Measurements from ENCODE around the gene PROSER2. TPM values are rescaled to one million over a fixed set of nuclear protein-coding genes. Genes with fewer than 3 reads are reported as not detected.
A peak's percentile ranks its signal among the peaks of the same experiment; 100 is the strongest.

The PROSER2 gene
- total and polyA plus RNA-seq, 2 donors from 2014 or later: 8.1 to 48.2 TPM

- Histone ChIP-seq H3K9ac (ENCODE audit: low read length in 3 of 3) (no peak overlapping the region), H3K4me1 (ENCODE audit: control insufficient read depth in 2 of 3, insufficient read depth in 2 of 3, low read depth in 1 of 3, low read length in 3 of 3) (peaks cover 0 to 6% (median 2%) of the 10 kb centered on the region in 3 donors), H3K27ac (ENCODE audit: low read depth in 2 of 2, low read length in 2 of 2) (peak overlapping the region in 1 of 2 donors; percentile 13), H3K36me3 (ENCODE audit: control insufficient read depth in 2 of 3, insufficient read depth in 3 of 3, low read length in 3 of 3) (no peaks in the 10 kb centered on the region), H3K4me3 (ENCODE audit: low read length in 3 of 3) (no peak overlapping the region), H3K27me3 (ENCODE audit: control insufficient read depth, insufficient read depth, low read length) (no peaks in the 10 kb centered on the region), H3K9me3 (ENCODE audit: control insufficient read depth in 2 of 3, insufficient read depth in 1 of 3, low read length in 3 of 3) (no peaks in the 10 kb centered on the region)
- intact Hi-C loops (cut with DNase I): no loop called here
- DNase-seq (peak in 2 of 5 donors; percentile 49 to 62), FAIRE-seq (no peak)
- no peak for TF ChIP-seq CTCF (IDR thresholded peaks at IDR 0.05; ENCODE audit: borderline replicate concordance, extremely low read depth, insufficient read depth)
These were observed 8.4 kb downstream of the PROSER2 start for GRCh38 chr10:11831520-11831951.

GRCh38 chr10:11832042-11832441 lies 8.9 kb downstream of the PROSER2 start:
- no peak overlapping the region for H3K27ac ChIP-seq (ENCODE audit: low read depth in 2 of 2, low read length in 2 of 2)

GRCh38 chr10:11835061-11835460 lies 11.9 kb downstream of the PROSER2 start:
- Histone ChIP-seq H3K9me3 (ENCODE audit: control insufficient read depth in 2 of 3, insufficient read depth in 1 of 3, low read length in 3 of 3) (no peaks in the 10 kb centered on the region), H3K36me3 (ENCODE audit: control insufficient read depth in 2 of 3, insufficient read depth in 3 of 3, low read length in 3 of 3) (no peaks in the 10 kb centered on the region), H3K27ac (ENCODE audit: low read depth in 2 of 2, low read length in 2 of 2) (no peak overlapping the region), H3K27me3 (ENCODE audit: control insufficient read depth, insufficient read depth, low read length) (no peaks in the 10 kb centered on the region), H3K4me1 (ENCODE audit: control insufficient read depth in 2 of 3, insufficient read depth in 2 of 3, low read depth in 1 of 3, low read length in 3 of 3) (peaks cover 0 to 6% (median 2%) of the 10 kb centered on the region in 3 donors), H3K9ac (ENCODE audit: low read length in 3 of 3) (no peak overlapping the region), H3K4me3 (ENCODE audit: low read length in 3 of 3) (no peak overlapping the region)
- no peak for DNase-seq
- FAIRE-seq: no peak
- intact Hi-C loops (cut with DNase I): no loop called here
- TF ChIP-seq CTCF (IDR thresholded peaks at IDR 0.05; ENCODE audit: borderline replicate concordance, extremely low read depth, insufficient read depth): no peak

More at GRCh38 chr10:11832042-11832441, 8.9 kb downstream of the PROSER2 start:
- FAIRE-seq (no peak), DNase-seq (peak in 2 of 5 donors; percentile 26 to 42)
- no peak for TF ChIP-seq CTCF (IDR thresholded peaks at IDR 0.05; ENCODE audit: borderline replicate concordance, extremely low read depth, insufficient read depth)
- Histone ChIP-seq H3K9me3 (ENCODE audit: control insufficient read depth in 2 of 3, insufficient read depth in 1 of 3, low read length in 3 of 3) (no peaks in the 10 kb centered on the region), H3K36me3 (ENCODE audit: control insufficient read depth in 2 of 3, insufficient read depth in 3 of 3, low read length in 3 of 3) (no peaks in the 10 kb centered on the region), H3K4me1 (ENCODE audit: control insufficient read depth in 2 of 3, insufficient read depth in 2 of 3, low read depth in 1 of 3, low read length in 3 of 3) (peaks cover 0 to 6% (median 2%) of the 10 kb centered on the region in 3 donors), H3K9ac (ENCODE audit: low read length in 3 of 3) (no peak overlapping the region), H3K27me3 (ENCODE audit: control insufficient read depth, insufficient read depth, low read length) (no peaks in the 10 kb centered on the region), H3K4me3 (ENCODE audit: low read length in 3 of 3) (no peak overlapping the region)
- intact Hi-C loops (cut with DNase I): no loop called here

GRCh38 chr10:11835704-11836103 lies 12.5 kb downstream of the PROSER2 start:
- intact Hi-C loops (cut with DNase I): no loop called here
- peaks cover 0 to 5% (median 2%) of the 10 kb centered on the region in 3 donors for H3K4me1 ChIP-seq (ENCODE audit: control insufficient read depth in 2 of 3, insufficient read depth in 2 of 3, low read depth in 1 of 3, low read length in 3 of 3)
- H3K27ac ChIP-seq (ENCODE audit: low read depth in 2 of 2, low read length in 2 of 2): no peak overlapping the region
- no peak for TF ChIP-seq CTCF (IDR thresholded peaks at IDR 0.05; ENCODE audit: borderline replicate concordance, extremely low read depth, insufficient read depth)
- no peaks in the 10 kb centered on the region for H3K9me3 ChIP-seq (ENCODE audit: control insufficient read depth in 2 of 3, insufficient read depth in 1 of 3, low read length in 3 of 3)
- no peak overlapping the region for H3K9ac ChIP-seq (ENCODE audit: low read length in 3 of 3)
- FAIRE-seq (no peak), DNase-seq (no peak)
- no peaks in the 10 kb centered on the region for H3K36me3 ChIP-seq (ENCODE audit: control insufficient read depth in 2 of 3, insufficient read depth in 3 of 3, low read length in 3 of 3)
- no peaks in the 10 kb centered on the region for H3K27me3 ChIP-seq (ENCODE audit: control insufficient read depth, insufficient read depth, low read length)
- H3K4me3 ChIP-seq (ENCODE audit: low read length in 3 of 3): no peak overlapping the region

All from kidney (tissue), 14 donors.